ENCODE data around the gene SLC9C2.

The SLC9C2 gene

GRCh38 chr1:173499729-173500128 is 103.1 kb downstream of the SLC9C2 start:
- ATAC-seq = no peak

DNA sequence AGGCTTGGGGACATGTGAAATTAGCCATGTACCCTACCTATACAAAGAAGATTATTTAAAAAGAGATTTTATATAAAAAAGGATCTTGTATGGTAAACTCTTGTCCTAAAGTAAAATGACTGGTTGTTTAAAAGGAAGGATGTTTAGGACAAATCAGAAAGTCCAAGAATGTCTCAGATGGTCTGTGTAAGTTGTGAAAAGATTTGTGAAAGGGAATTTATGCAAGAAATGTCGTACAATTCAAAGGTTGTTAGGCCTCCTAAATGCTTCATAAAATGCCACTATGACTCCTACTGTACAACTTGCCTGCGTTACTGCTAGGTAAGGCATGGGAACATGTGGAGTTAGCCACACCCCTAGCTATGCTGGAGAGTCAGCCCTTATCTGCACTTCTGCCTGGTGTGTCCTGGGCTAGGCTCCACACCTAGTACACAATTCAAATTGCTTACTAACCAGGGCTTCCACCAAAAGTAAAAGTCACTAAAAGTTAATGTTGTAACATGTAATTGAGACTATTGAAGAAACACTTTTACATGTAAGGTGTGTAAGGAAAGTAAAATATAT is 106.0 kb downstream of the SLC9C2 start:
- no peak for ATAC-seq
- TF ChIP-seq ZFP30 (CRISPR knock-in tag; IDR thresholded peaks at IDR 0.05) (no peak), ZNF8 (CRISPR knock-in tag; IDR thresholded peaks at IDR 0.05) (no peak), GLIS3 (CRISPR knock-in tag; IDR thresholded peaks at IDR 0.05) (no peak), CSDC2 (CRISPR knock-in tag; IDR thresholded peaks at IDR 0.05) (no peak), SNAI2 (CRISPR knock-in tag; IDR thresholded peaks at IDR 0.05) (no peak), ZC3H10 (CRISPR knock-in tag; IDR thresholded peaks at IDR 0.05) (no peak), PATZ1 (CRISPR knock-in tag; IDR thresholded peaks at IDR 0.05; ENCODE audit: borderline replicate concordance) (no peak), OSR1 (CRISPR knock-in tag; IDR thresholded peaks at IDR 0.05) (no peak), ARNTL (CRISPR knock-in tag; IDR thresholded peaks at IDR 0.05; ENCODE audit: borderline replicate concordance, low read depth) (no peak), RARB (CRISPR knock-in tag; IDR thresholded peaks at IDR 0.05) (no peak), PPARA (CRISPR knock-in tag; IDR thresholded peaks at IDR 0.05; ENCODE audit: borderline replicate concordance) (no peak), ZNF565 (CRISPR knock-in tag; conservative IDR thresholded peaks at IDR 0.05; ENCODE audit: low read depth) (no peak), ESRRG (CRISPR knock-in tag; IDR thresholded peaks at IDR 0.05) (no peak), ZFP3 (CRISPR knock-in tag; IDR thresholded peaks at IDR 0.05) (no peak), ISL1 (CRISPR knock-in tag; IDR thresholded peaks at IDR 0.05) (no peak), BACH2 (CRISPR knock-in tag; IDR thresholded peaks at IDR 0.05; ENCODE audit: borderline replicate concordance) (no peak), ZNF70 (CRISPR knock-in tag; IDR thresholded peaks at IDR 0.05) (no peak)
- TF ChIP-seq, protein P1, sequence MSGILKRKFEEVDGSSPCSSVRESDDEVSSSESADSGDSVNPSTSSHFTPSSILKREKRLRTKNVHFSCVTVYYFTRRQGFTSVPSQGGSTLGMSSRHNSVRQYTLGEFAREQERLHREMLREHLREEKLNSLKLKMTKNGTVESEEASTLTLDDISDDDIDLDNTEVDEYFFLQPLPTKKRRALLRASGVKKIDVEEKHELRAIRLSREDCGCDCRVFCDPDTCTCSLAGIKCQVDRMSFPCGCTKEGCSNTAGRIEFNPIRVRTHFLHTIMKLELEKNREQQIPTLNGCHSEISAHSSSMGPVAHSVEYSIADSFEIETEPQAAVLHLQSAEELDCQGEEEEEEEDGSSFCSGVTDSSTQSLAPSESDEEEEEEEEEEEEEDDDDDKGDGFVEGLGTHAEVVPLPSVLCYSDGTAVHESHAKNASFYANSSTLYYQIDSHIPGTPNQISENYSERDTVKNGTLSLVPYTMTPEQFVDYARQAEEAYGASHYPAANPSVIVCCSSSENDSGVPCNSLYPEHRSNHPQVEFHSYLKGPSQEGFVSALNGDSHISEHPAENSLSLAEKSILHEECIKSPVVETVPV (CRISPR knock-in tag; IDR thresholded peaks at IDR 0.05) = no peak
- TF ChIP-seq, protein P2, sequence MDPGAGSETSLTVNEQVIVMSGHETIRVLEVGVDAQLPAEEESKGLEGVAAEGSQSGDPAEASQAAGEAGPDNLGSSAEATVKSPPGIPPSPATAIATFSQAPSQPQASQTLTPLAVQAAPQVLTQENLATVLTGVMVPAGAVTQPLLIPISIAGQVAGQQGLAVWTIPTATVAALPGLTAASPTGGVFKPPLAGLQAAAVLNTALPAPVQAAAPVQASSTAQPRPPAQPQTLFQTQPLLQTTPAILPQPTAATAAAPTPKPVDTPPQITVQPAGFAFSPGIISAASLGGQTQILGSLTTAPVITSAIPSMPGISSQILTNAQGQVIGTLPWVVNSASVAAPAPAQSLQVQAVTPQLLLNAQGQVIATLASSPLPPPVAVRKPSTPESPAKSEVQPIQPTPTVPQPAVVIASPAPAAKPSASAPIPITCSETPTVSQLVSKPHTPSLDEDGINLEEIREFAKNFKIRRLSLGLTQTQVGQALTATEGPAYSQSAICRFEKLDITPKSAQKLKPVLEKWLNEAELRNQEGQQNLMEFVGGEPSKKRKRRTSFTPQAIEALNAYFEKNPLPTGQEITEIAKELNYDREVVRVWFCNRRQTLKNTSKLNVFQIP (CRISPR knock-in tag; IDR thresholded peaks at IDR 0.05; ENCODE audit: borderline replicate concordance, low read depth) = no peak
- TF ChIP-seq, protein P3, sequence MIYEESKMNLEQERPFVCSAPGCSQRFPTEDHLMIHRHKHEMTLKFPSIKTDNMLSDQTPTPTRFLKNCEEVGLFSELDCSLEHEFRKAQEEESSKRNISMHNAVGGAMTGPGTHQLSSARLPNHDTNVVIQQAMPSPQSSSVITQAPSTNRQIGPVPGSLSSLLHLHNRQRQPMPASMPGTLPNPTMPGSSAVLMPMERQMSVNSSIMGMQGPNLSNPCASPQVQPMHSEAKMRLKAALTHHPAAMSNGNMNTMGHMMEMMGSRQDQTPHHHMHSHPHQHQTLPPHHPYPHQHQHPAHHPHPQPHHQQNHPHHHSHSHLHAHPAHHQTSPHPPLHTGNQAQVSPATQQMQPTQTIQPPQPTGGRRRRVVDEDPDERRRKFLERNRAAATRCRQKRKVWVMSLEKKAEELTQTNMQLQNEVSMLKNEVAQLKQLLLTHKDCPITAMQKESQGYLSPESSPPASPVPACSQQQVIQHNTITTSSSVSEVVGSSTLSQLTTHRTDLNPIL (CRISPR knock-in tag; IDR thresholded peaks at IDR 0.05; ENCODE audit: low read depth) = no peak

More at GRCh38 chr1:173499729-173500128, 103.1 kb downstream of the SLC9C2 start:
- no peak for TF ChIP-seq TCF4 (CRISPR knock-in tag; IDR thresholded peaks at IDR 0.05; ENCODE audit: borderline replicate concordance)
- no peak for TF ChIP-seq TSHZ2 (CRISPR knock-in tag; IDR thresholded peaks at IDR 0.05)
- no peak for TF ChIP-seq ZNF8 (CRISPR knock-in tag; IDR thresholded peaks at IDR 0.05)
- TF ChIP-seq, protein P3 (CRISPR knock-in tag; IDR thresholded peaks at IDR 0.05; ENCODE audit: low read depth) = no peak
- no peak for TF ChIP-seq ESRRG (CRISPR knock-in tag; IDR thresholded peaks at IDR 0.05)
- TF ChIP-seq, protein P2 (CRISPR knock-in tag; IDR thresholded peaks at IDR 0.05; ENCODE audit: borderline replicate concordance, low read depth) = no peak
- no peak for TF ChIP-seq TOX (CRISPR knock-in tag; IDR thresholded peaks at IDR 0.05; ENCODE audit: borderline replicate concordance)
- TF ChIP-seq ZFP3 (CRISPR knock-in tag; IDR thresholded peaks at IDR 0.05) = no peak
- no peak for TF ChIP-seq ZC3H10 (CRISPR knock-in tag; IDR thresholded peaks at IDR 0.05)
- TF ChIP-seq ZNF70 (CRISPR knock-in tag; IDR thresholded peaks at IDR 0.05) = no peak
- no peak for TF ChIP-seq ISL1 (CRISPR knock-in tag; IDR thresholded peaks at IDR 0.05)
- no peak for TF ChIP-seq OSR1 (CRISPR knock-in tag; IDR thresholded peaks at IDR 0.05)
- no peak for TF ChIP-seq ARNTL (CRISPR knock-in tag; IDR thresholded peaks at IDR 0.05; ENCODE audit: borderline replicate concordance, low read depth)
